Sigmoid colon (tissue), 7 donors: Measurements from ENCODE around the gene CAMSAP2. TPM values are rescaled to one million over a fixed set of nuclear protein-coding genes. Genes with fewer than 3 reads are reported as not detected.

Experiments used
- DNase-seq: peaks from one replicate; pipeline ENCODE4 v3.0.0-alpha.2; 2019
- H3K27ac ChIP-seq, 4 donors: fragments of 200-600 bp; sonication (generic); one replicate each; pipeline ENCODE4 v1.5.1; 2016 to 2019; ENCODE audit warnings: mild to moderate bottlenecking in 1 of 4
- H3K27me3 ChIP-seq, 3 donors: fragments of 200-600 bp; sonication (generic); one replicate each; pipeline ENCODE4 v1.5.1; 2019; ENCODE audit warnings: mild to moderate bottlenecking in 1 of 3
- H3K36me3 ChIP-seq, 4 donors: fragments of 200-600 bp; sonication (generic); one replicate each; pipeline ENCODE4 v1.5.1; 2016 to 2019
- H3K4me1 ChIP-seq, 4 donors: fragments of 200-600 bp; sonication (generic); one replicate each; pipeline ENCODE4 v1.5.1; 2017 to 2019
- H3K4me3 ChIP-seq, 4 donors: fragments of 200-600 bp; sonication (generic); one replicate each; pipeline ENCODE4 v1.5.1; 2017 to 2019; ENCODE audit warnings: mild to moderate bottlenecking in 2 of 4, moderate library complexity in 1 of 4
- H3K9me3 ChIP-seq, 4 donors: fragments of 200-600 bp in 3 of 4; sonication (generic) in 3 of 4; one replicate each; pipeline versions ENCODE4 v1.5.1 to v1.6.1; 2013 to 2019
- CTCF ChIP-seq, 4 experiments: fragments of 450-650 bp in 3 of 4; fragments of 200-600 bp in 1 of 4; IDR thresholded peaks; one replicate each; pipeline ENCODE4 v1.5.1; 2016 to 2019; ENCODE audit warnings: antibody characterized with exemption in 4 of 4, mild to moderate bottlenecking in 3 of 4, moderate library complexity in 2 of 4
- EP300 ChIP-seq, 4 donors: sonication (generic); formaldehyde crosslinking; IDR thresholded peaks; one replicate each; pipeline ENCODE4 v1.6.1; 2017; ENCODE audit warnings: antibody characterized with exemption in 4 of 4
- POLR2A ChIP-seq, 2 donors: fragments of 450-650 bp; IDR thresholded peaks; one replicate each; pipeline ENCODE4 v1.6.1; 2016; ENCODE audit warnings: antibody characterized with exemption in 2 of 2, mild to moderate bottlenecking in 2 of 2, moderate library complexity in 2 of 2
- POLR2AphosphoS5 ChIP-seq, 4 donors: sonication (generic); formaldehyde crosslinking; IDR thresholded peaks; one replicate each; pipeline ENCODE4 v1.6.1; 2017; ENCODE audit warnings: antibody characterized with exemption in 4 of 4
- WGBS, 2 donors: extraction: QIAGEN DNeasy Blood & Tissue Kit; methylation state at CpG; one replicate each; pipeline ENCODE4 v1.1.7; 2013; 5-methylcytosine and 5-hydroxymethylcytosine counted together
- intact Hi-C: fragments of 100-400 bp; cut with DNase I; formaldehyde crosslinking; loops from one replicate; pipeline ENCODE4 v1.15.1; 2023
- polyA plus RNA-seq, 3 donors: library from polyadenylated mRNA; stranded (reverse); fragments of 200-250 nt; gene quantifications; one replicate each; pipeline ENCODE4 v1.2.3, GENCODE V29; 2013
- total RNA-seq, 4 donors: library from RNA; depleted of rRNA; stranded (reverse); fragments of >200 nt; gene quantifications; one replicate each; pipeline ENCODE4 v1.1.0, GENCODE V29; 2016
- donor health status: healthy with polysubstance abuse.
- donor health status: Bipolar disorder and iron deficiency.
- donor health status: healthy.

The CAMSAP2 gene
- total RNA-seq (10 to 100 TPM; 31.8 to 40.7 (median 38.6) TPM), polyA plus RNA-seq (1 to 10 TPM; 1.2 to 3.9 (median 3.6) TPM)

- Histone ChIP-seq H3K27ac (peak within 1 kb of the TSS; percentile 97 to 100 (median 100)), H3K4me3 (peak within 1 kb of the TSS; percentile 73 to 96 (median 88)), H3K27me3 (no peaks in the 10 kb centered on the region), H3K4me1 (peaks cover 0 to 35% (median 28%) of the 10 kb centered on the region in 4 donors), H3K36me3 (no peaks in the 10 kb centered on the region), H3K9me3 (no peaks in the 10 kb centered on the region)
- WGBS, 2 donors: 1 to 3% methylated on average over 33 of the region's 33 CpGs
- TF ChIP-seq POLR2A (IDR thresholded peaks at IDR 0.05) (no peak), CTCF (IDR thresholded peaks at IDR 0.05) (no peak), POLR2AphosphoS5 (IDR thresholded peaks at IDR 0.05) (no peak), EP300 (IDR thresholded peaks at IDR 0.05) (no peak)
- intact Hi-C loops: loop anchor here (2.0 kb wide), 1 partner anchor 118 kb away; the partner anchor contains the start of gene KIF14
- peak; percentile 97 for DNase-seq
Observed at GRCh38 chr1:200738327-200738948, at the start of gene CAMSAP2. Gene CAMSAP2, plus strand, starts transcription at chr1:200738893. Its CDS starts 935 bp downstream, at chr1:200739828.

- Histone ChIP-seq H3K4me1 (no peaks in the 10 kb centered on the region), H3K4me3 (no peak overlapping the region), H3K36me3 (no peaks in the 10 kb centered on the region), H3K27me3 (no peaks in the 10 kb centered on the region), H3K9me3 (no peaks in the 10 kb centered on the region), H3K27ac (no peak overlapping the region)
- intact Hi-C loops: no loop called here
- no peak for TF ChIP-seq POLR2A (IDR thresholded peaks at IDR 0.05)
- no peak for TF ChIP-seq EP300 (IDR thresholded peaks at IDR 0.05)
- TF ChIP-seq POLR2AphosphoS5 (IDR thresholded peaks at IDR 0.05): no peak
- TF ChIP-seq CTCF (IDR thresholded peaks at IDR 0.05): no peak
- 93% methylated on average over 1 of the region's 1 CpG for WGBS, 2 donors
- DNase-seq: no peak
Observed at GRCh38 chr1:200692316-200692715, 46.4 kb upstream of the CAMSAP2 start.

GRCh38 chr1:200693327-200693726 lies 45.4 kb upstream of the CAMSAP2 start:
- H3K36me3 ChIP-seq: no peaks in the 10 kb centered on the region
- intact Hi-C loops: no loop called here
- H3K9me3 ChIP-seq: no peaks in the 10 kb centered on the region
- no peak overlapping the region for H3K4me3 ChIP-seq
- H3K4me1 ChIP-seq: no peaks in the 10 kb centered on the region
- no peak for TF ChIP-seq CTCF (IDR thresholded peaks at IDR 0.05)
- no peak for TF ChIP-seq EP300 (IDR thresholded peaks at IDR 0.05)
- no peak for TF ChIP-seq POLR2A (IDR thresholded peaks at IDR 0.05)
- TF ChIP-seq POLR2AphosphoS5 (IDR thresholded peaks at IDR 0.05): no peak
- H3K27ac ChIP-seq: no peak overlapping the region
- no peak for DNase-seq
- H3K27me3 ChIP-seq: no peaks in the 10 kb centered on the region

GRCh38 chr1:200694738-200695137 lies 44.0 kb upstream of the CAMSAP2 start:
- DNase-seq: no peak
- Histone ChIP-seq H3K9me3 (no peaks in the 10 kb centered on the region), H3K4me3 (no peak overlapping the region), H3K36me3 (no peaks in the 10 kb centered on the region), H3K27me3 (no peaks in the 10 kb centered on the region), H3K27ac (no peak overlapping the region), H3K4me1 (no peaks in the 10 kb centered on the region)
- 77 to 79% methylated on average over 3 of the region's 3 CpGs for WGBS, 2 donors
- intact Hi-C loops: no loop called here
- TF ChIP-seq POLR2AphosphoS5 (IDR thresholded peaks at IDR 0.05) (no peak), POLR2A (IDR thresholded peaks at IDR 0.05) (no peak), EP300 (IDR thresholded peaks at IDR 0.05) (no peak), CTCF (IDR thresholded peaks at IDR 0.05) (no peak)

GRCh38 chr1:200699871-200700270 lies 38.8 kb upstream of the CAMSAP2 start:
- H3K27ac ChIP-seq: no peak overlapping the region
- no peak for TF ChIP-seq CTCF (IDR thresholded peaks at IDR 0.05)
- no peak for TF ChIP-seq EP300 (IDR thresholded peaks at IDR 0.05)
- TF ChIP-seq POLR2AphosphoS5 (IDR thresholded peaks at IDR 0.05): no peak
- no peak for TF ChIP-seq POLR2A (IDR thresholded peaks at IDR 0.05)
- no peaks in the 10 kb centered on the region for H3K27me3 ChIP-seq
- no peak overlapping the region for H3K4me3 ChIP-seq
- intact Hi-C loops: no loop called here
- DNase-seq: no peak
- H3K36me3 ChIP-seq: no peaks in the 10 kb centered on the region
- 57 to 90% methylated on average over 1 of the region's 1 CpG for WGBS, 2 donors
- H3K9me3 ChIP-seq: no peaks in the 10 kb centered on the region
- no peaks in the 10 kb centered on the region for H3K4me1 ChIP-seq
